T-cell (primary cell): Measurements from ENCODE around the gene OR2T2. TPM values are rescaled to one million over a fixed set of nuclear protein-coding genes. Genes with fewer than 3 reads are reported as not detected.
"Not testable (repeated sequence)": the region's sequence is repeated elsewhere in the genome, so short reads cannot be mapped to it uniquely, and the experiment has no call there.

Source experiments
- ATAC-seq, 4 experiments: fragments of 200-7000 bp in 3 of 4; fragments of 150-1000 bp in 1 of 4; cut with Tn5 transposase; replicated peaks in 1 of 4; 1 replicate in 3 of 4; 2 replicates in 1 of 4; pipeline ENCODE4 v1.10.0; 2021; ENCODE audit warnings: moderate library complexity in 3 of 4, mild to moderate bottlenecking in 2 of 4, moderate number of reproducible peaks in 1 of 4
- CTCF ChIA-PET, 2 donors: fragments of 300-600 bp; sonication (Branson Sonifier 250); formaldehyde crosslinking; loops; one replicate each; lab custom pipeline; 2022; ENCODE audit warnings: antibody characterized with exemption in 2 of 2; lab: Charles Lee
- POLR2A ChIA-PET, 2 donors: fragments of 300-600 bp; sonication (Branson Sonifier 250); formaldehyde crosslinking; loops; one replicate each; lab custom pipeline; 2022; ENCODE audit warnings: antibody characterized with exemption in 2 of 2; lab: Charles Lee
- DNase-seq, 35 experiments: peaks; one replicate each; pipeline versions ENCODE4 v3.0.0 to v3.0.0-alpha.2; 2013 to 2023
- H3K27ac ChIP-seq: one replicate; pipeline ENCODE4 v1.5.1; 2013; ENCODE audit warnings: low read length
- H3K27me3 ChIP-seq, 2 experiments: replicated peaks in 1 of 2; 1 replicate in 1 of 2; 2 replicates in 1 of 2; pipeline versions ENCODE4 v1.6.1 to v1.7.0; 2013; ENCODE audit warnings: low read length in 1 of 2, mixed read lengths in 1 of 2; ENCODE audit not compliant: control insufficient read depth in 2 of 2, insufficient read depth in 2 of 2; ENCODE audit errors: extremely low read depth in 1 of 2
- H3K36me3 ChIP-seq, 2 donors: 1 replicate in 1 of 2; 2 replicates in 1 of 2; pipeline versions ENCODE4 v1.6.1 to v1.7.0; 2013; ENCODE audit warnings: low read length in 1 of 2; ENCODE audit not compliant: control insufficient read depth in 2 of 2, insufficient read depth in 1 of 2; ENCODE audit errors: extremely low read depth in 1 of 2
- H3K4me1 ChIP-seq, 2 experiments: 1 replicate in 1 of 2; 2 replicates in 1 of 2; pipeline versions ENCODE4 v1.6.1 to v1.7.0; 2013; ENCODE audit warnings: low read length in 2 of 2, mixed read lengths in 1 of 2; ENCODE audit not compliant: insufficient read depth in 2 of 2, control insufficient read depth in 1 of 2; ENCODE audit errors: extremely low read depth in 1 of 2
- H3K4me3 ChIP-seq, 2 donors: 1 replicate in 1 of 2; 2 replicates in 1 of 2; pipeline versions ENCODE4 v1.5.1 to v1.7.0; 2013; ENCODE audit warnings: mild to moderate bottlenecking in 2 of 2, low read length in 1 of 2, moderate library complexity in 1 of 2; ENCODE audit not compliant: control insufficient read depth in 1 of 2; ENCODE audit errors: extremely low read depth in 1 of 2
- H3K9me3 ChIP-seq: 2 replicates; pipeline ENCODE4 v1.7.0; 2013
- H3K27ac Mint-ChIP-seq, 2 donors: one replicate each; pipeline ENCODE4 v1.8.0; 2020 to 2021; ENCODE audit warnings: mild to moderate bottlenecking in 2 of 2, mixed read lengths in 2 of 2
- H3K27me3 Mint-ChIP-seq, 2 donors: one replicate each; pipeline ENCODE4 v1.8.0; 2021 to 2022; ENCODE audit warnings: mixed read lengths in 2 of 2
- H3K36me3 Mint-ChIP-seq: one replicate; pipeline ENCODE4 v1.8.0; 2021; ENCODE audit warnings: mixed read lengths
- H3K4me1 Mint-ChIP-seq, 3 donors: one replicate each; pipeline ENCODE4 v1.8.0; 2020 to 2022; ENCODE audit warnings: mixed read lengths in 3 of 3, mild to moderate bottlenecking in 1 of 3
- H3K4me3 Mint-ChIP-seq, 3 donors: one replicate each; pipeline ENCODE4 v1.8.0; 2020 to 2022; ENCODE audit warnings: mild to moderate bottlenecking in 3 of 3, mixed read lengths in 3 of 3, moderate library complexity in 3 of 3
- H3K9me3 Mint-ChIP-seq, 3 donors: one replicate each; pipeline ENCODE4 v1.8.0; 2020 to 2022; ENCODE audit warnings: mixed read lengths in 3 of 3
- WGBS: methylation state at CpG from one replicate; pipeline ENCODE4 v1.1.5; 2013; ENCODE audit warnings: missing lambda C conversion rate; ENCODE audit not compliant: insufficient coverage; 5-methylcytosine and 5-hydroxymethylcytosine counted together
- total RNA-seq, 35 experiments: library from RNA in 6 of 35; stranded (reverse) in 6 of 35; fragments of 120-200 nt in 1 of 35; gene quantifications; one replicate each; pipeline versions ENCODE4 v1.2.1 to v1.2.4 and lab custom pipeline; 2013 to 2026

The OR2T2 gene
- total RNA-seq, 5 donors from 2014 or later (not counting 1 experiment from before 2014, with no cell fraction given): not detected

GRCh38 chr1:248436303-248436702 is 9.1 kb upstream of the OR2T2 start:
- POLR2A ChIA-PET, H3K9me3 Mint-ChIP-seq, H3K9me3 ChIP-seq, ATAC-seq, H3K27ac ChIP-seq, H3K4me3 Mint-ChIP-seq, H3K4me1 Mint-ChIP-seq, H3K36me3 ChIP-seq, H3K4me1 ChIP-seq, H3K27me3 Mint-ChIP-seq, H3K27me3 ChIP-seq, H3K27ac Mint-ChIP-seq, CTCF ChIA-PET, H3K36me3 Mint-ChIP-seq, H3K4me3 ChIP-seq, DNase-seq: not testable (repeated sequence)
- 83% methylated on average over 1 of the region's 3 CpGs for WGBS

GRCh38 chr1:248438668-248439067 is 6.8 kb upstream of the OR2T2 start:
- POLR2A ChIA-PET, H3K4me1 Mint-ChIP-seq, H3K4me3 Mint-ChIP-seq, ATAC-seq, CTCF ChIA-PET, H3K9me3 ChIP-seq, H3K4me1 ChIP-seq, H3K27me3 Mint-ChIP-seq, H3K36me3 Mint-ChIP-seq, H3K27ac Mint-ChIP-seq, H3K27ac ChIP-seq, H3K36me3 ChIP-seq, H3K27me3 ChIP-seq, DNase-seq, H3K4me3 ChIP-seq, H3K9me3 Mint-ChIP-seq: not testable (repeated sequence)
- WGBS: no CpG with 5 or more reads among the region's 1 CpG

- H3K27ac ChIP-seq, H3K27me3 Mint-ChIP-seq, H3K36me3 Mint-ChIP-seq, H3K36me3 ChIP-seq, ATAC-seq, DNase-seq, H3K4me3 ChIP-seq, H3K4me3 Mint-ChIP-seq, H3K4me1 Mint-ChIP-seq, H3K9me3 Mint-ChIP-seq, CTCF ChIA-PET, H3K9me3 ChIP-seq, POLR2A ChIA-PET, H3K27me3 ChIP-seq, H3K4me1 ChIP-seq, H3K27ac Mint-ChIP-seq: not testable (repeated sequence)
- 40% methylated on average over 1 of the region's 5 CpGs for WGBS
Measured at GRCh38 chr1:248439283-248439682, 6.2 kb upstream of the OR2T2 start.

DNA sequence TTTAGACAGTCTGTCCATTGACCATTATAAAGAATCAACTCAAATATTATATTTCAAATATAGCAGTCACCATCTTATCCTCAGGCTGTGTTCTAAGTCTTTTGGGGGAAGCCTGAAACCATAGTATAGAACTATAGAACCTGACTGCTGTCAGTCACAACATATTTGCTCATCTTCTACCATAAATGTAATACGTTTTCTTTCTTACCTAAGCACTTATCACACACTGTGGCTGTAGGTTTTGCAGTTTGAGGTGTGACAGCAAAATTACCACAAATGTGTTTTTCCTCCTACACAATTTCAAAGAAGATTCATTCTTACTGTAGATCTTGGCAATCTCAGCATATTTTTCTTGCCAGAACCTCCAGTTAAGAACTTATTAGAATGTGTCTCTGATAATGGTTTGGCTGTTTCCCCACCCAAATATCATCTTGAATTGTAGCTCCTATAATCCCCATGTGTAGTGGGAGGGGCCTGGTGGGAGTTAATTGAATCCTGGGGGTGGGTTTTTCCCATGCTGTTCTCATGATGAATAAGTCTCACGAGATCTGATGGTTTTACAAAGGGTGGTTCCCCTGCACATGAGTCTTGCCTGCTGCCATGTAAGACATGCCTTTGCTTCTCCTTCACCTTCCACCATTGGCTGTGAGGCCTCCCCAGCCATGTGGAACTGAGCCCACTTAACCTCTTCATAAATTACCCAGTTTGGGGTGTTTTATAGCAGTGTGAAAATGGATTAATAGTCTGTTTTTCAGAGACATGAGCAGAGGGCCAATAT is 2.7 kb upstream of the OR2T2 start:
- DNase-seq, H3K36me3 ChIP-seq, H3K4me3 ChIP-seq, H3K9me3 Mint-ChIP-seq, ATAC-seq, H3K9me3 ChIP-seq, H3K4me1 Mint-ChIP-seq, H3K27me3 Mint-ChIP-seq, H3K27me3 ChIP-seq, CTCF ChIA-PET, H3K4me1 ChIP-seq, H3K27ac Mint-ChIP-seq, H3K4me3 Mint-ChIP-seq, H3K36me3 Mint-ChIP-seq, H3K27ac ChIP-seq, POLR2A ChIA-PET: not testable (repeated sequence)
- WGBS: no CpG with 5 or more reads among the region's 2 CpGs

DNA sequence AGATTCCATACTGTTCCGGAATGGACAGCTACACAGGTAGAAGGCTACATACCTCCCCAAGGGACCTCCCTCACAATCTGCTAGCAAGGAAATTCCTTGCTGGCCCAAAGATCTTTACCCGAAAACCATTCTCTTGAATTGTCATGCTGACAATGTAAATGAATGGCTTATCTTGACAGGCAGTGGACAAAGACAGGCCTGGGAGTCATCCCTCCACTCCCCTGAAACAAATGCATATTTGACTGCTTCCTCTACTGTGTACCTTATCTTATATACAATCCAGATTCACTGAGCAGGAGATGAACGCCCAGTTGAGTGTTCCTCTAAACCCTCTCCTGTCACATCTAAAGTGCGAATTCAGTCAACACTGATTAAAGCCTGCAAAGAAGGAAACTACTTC is 834 bp upstream of the OR2T2 start:
- 80% methylated on average over 3 of the region's 4 CpGs for WGBS
- H3K4me3 ChIP-seq, H3K9me3 Mint-ChIP-seq, H3K27ac ChIP-seq, H3K4me1 ChIP-seq, H3K27me3 ChIP-seq, H3K4me3 Mint-ChIP-seq, H3K4me1 Mint-ChIP-seq, H3K27me3 Mint-ChIP-seq, POLR2A ChIA-PET, H3K9me3 ChIP-seq, DNase-seq, H3K36me3 ChIP-seq, H3K27ac Mint-ChIP-seq, ATAC-seq, H3K36me3 Mint-ChIP-seq: not testable (repeated sequence)
- CTCF ChIA-PET: interaction anchor here in 1 of 2 donors (0.6 kb wide), 1 partner anchor 1072 kb away, joined by 11 read pairs; no protein-coding TSS in a partner anchor

DNA sequence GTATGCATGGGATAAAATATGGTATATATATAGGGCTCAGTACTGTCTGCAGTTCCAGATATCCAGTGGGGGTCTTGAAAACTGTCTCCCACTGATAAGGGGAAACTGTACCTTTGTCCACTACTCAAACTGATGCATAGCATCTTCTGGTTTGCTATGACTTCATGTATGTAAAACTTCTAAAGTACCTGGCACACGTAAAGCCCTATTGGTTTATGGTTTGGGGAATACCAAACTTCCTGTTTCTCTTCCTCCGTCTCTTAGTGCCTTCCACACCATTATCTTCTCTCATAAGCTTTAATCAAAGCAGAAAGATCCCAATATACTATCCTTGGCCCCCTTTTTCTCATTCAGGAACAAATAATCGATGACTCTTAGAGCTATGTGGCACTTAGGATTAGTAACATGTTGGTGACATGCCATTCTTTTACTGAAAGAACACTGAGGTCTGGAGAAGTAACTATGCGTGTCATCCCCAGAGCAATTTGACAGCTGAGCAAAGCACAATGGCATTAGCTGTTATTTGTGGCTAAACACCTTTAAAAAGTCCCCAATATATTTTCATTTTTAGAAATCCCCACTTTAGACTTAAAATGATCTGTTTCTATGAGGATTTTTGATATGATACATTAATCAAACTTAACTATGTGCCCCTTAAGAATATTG is 3.1 kb downstream of the OR2T2 start:
- H3K36me3 Mint-ChIP-seq, H3K27me3 Mint-ChIP-seq, H3K27me3 ChIP-seq, H3K4me3 Mint-ChIP-seq, ATAC-seq, H3K4me1 ChIP-seq, H3K27ac Mint-ChIP-seq, H3K9me3 ChIP-seq, H3K4me3 ChIP-seq, H3K9me3 Mint-ChIP-seq, DNase-seq, POLR2A ChIA-PET, CTCF ChIA-PET, H3K36me3 ChIP-seq, H3K27ac ChIP-seq, H3K4me1 Mint-ChIP-seq: not testable (repeated sequence)
- WGBS: no CpG with 5 or more reads among the region's 4 CpGs
